ENCODE results near the gene PADI4. TPM values are rescaled to one million over a fixed set of nuclear protein-coding genes. Genes with fewer than 3 reads are reported as not detected.

Gene PADI4
- total RNA-seq, 1 experiment from 2014 or later: 0.62 TPM

DNA sequence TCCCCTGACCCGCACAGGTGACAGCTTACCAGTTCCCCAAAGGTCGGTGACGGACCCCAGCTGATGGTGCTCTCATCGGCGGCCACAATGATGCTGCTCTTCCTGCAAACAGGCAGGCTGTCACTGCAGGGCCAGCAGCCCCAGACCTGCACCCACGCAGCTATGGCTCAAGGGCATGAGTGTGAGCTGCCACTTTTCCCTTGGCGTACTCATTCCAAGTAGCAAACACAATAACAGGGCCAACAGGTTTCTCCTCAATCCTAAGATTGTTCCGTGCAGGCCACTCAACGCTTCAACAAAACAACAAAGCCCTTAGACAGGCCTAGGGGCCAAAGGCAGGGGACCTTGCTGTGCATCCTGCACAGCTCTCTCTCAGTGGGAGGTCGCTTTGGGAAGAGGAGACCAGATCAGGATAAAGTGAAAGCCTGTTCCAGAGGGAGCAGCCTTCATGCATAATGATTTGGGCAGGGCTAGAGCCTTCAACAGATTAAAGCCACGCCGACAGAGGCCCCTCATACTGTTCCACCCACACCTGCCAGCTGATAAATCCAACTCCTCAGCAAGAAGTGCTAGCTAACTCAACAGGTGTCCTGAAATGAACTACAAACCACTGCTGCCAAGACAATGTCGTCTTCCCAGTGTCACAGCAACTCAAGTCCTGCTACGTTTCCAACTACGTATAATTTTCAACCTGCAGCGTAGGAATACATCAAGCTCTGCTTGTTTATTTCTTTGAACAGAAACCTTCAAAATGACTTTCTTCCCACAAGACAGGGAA is 104.3 kb downstream of the PADI4 start:
- H3K36me3 ChIP-seq (replicated peaks; ENCODE audit: control insufficient read depth, insufficient read depth, low read length): peaks cover 73% of the 10 kb centered on the region

More for the DNA sequence above, 104.3 kb downstream of the PADI4 start:
- no peaks in the 10 kb centered on the region for H3K27me3 ChIP-seq (ENCODE audit: control insufficient read depth, insufficient read depth, low read length)
- no peak overlapping the region for H3K4me3 ChIP-seq (ENCODE audit: insufficient read depth, low read depth, low read length)
- DNase-seq: no peak

Other genes starting within 250 kb of the PADI4 start
- 2.0 and 2.1 TPM in 2 replicates for gene PADI2, start 188.7 kb upstream of the PADI4 start, total RNA-seq (2014; rRNA removed; shearing (Covaris generic))
- 0.07 and 0.45 TPM in 2 replicates for gene PADI1, start 103.1 kb upstream of the PADI4 start, total RNA-seq (2014; rRNA removed; shearing (Covaris generic))
- gene PADI3, start 59.1 kb upstream of the PADI4 start, total RNA-seq (2014; rRNA removed; shearing (Covaris generic)): 1.2 and 4.1 TPM in 2 replicates
- not detected in 2 replicates for gene PADI6, start 64.0 kb downstream of the PADI4 start, total RNA-seq (2014; rRNA removed; shearing (Covaris generic))
- 363 and 366 TPM in 2 replicates for gene RCC2, start 131.5 kb downstream of the PADI4 start, total RNA-seq (2014; rRNA removed; shearing (Covaris generic))
- gene ARHGEF10L, start 231.5 kb downstream of the PADI4 start, total RNA-seq (2014; rRNA removed; shearing (Covaris generic)): 54.8 and 76.9 TPM in 2 replicates